CD1c-positive myeloid dendritic cell (primary cell): Measurements from ENCODE around the gene USF1.
"Not testable (repeated sequence)": the region's sequence is repeated elsewhere in the genome, so short reads cannot be mapped to it uniquely, and the experiment has no call there.

Source experiments
- DNase-seq: peaks from one replicate; pipeline ENCODE4 v3.0.0-alpha.2; 2016; ENCODE audit errors: extremely low spot score

Gene USF1

DNA sequence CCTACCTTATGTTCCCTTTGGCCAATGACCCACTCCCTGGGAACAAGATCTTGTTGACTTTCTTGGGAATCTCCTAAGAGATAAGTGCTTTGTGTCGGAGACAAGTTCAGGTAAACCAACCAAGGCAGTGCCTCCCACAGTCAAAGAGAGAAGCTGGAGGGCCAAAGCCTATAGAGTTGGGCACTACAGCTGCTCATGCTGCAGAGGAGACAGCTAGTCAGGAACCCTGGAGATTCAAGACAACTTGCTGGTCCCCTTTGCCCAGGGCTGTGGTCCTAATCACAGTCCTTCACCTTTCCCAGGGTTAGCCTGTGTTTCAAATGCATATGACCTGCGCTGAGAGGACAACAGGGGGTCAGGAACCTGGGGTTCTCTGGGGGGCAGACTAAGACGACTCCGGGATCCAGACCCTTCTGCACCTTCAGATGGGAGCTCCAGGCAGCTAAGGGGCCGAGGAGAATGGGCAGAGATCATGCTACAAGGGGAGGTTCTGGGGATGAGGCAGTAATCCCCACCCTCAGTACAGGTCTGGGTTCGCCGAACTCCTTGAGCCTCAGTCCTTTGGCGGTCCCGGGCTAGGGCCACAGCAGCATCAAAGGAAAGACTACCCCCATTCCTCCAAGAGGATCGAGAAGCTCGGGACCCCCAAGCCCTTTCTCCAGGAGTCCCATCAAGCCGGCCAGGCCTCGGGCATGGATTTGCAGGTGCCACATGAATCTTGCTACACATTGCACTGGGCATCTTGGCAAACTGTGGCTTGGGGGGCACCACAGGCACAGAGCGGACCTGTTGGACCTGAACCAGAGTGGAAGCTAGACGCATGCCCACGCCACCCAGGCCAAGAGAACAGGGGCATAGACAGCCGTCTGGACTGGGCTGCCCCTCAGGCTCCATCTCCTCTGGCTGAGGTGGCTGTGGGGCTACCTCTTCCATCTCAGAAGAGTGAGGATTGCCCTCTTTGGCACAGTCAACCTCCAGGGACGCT is 2.0 kb upstream of the USF1 start:
- no peak for DNase-seq

DNA sequence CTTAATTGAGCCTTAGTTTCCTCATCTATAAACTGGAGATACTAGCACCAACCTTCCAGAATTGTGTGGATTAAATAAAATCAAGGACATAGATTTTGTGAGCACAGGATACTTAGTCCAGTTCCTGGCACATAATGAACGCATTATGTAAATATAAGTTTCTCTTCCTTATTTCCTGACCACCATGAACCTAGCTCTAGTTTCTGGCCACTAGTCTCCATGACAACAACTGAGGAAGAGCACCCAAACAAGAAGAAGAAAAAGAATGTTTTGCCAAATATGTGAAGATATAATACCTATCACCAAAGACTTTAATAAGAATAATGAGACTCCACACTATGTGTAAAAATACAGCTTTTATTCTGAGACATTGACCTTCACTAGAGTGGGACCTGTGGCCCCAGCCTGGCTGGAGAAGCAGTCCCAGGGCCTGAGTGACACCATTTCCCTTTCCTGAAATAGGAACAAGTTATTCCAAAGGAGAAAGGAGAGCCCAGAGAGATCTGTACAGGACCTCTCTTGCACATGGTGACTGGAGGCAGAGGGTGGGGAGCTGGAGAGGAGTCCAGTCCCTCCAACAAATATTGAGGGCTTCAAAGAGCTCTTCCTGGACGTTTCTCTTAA is 940 bp upstream of the USF1 start:
- DNase-seq: peak; percentile 89

DNA sequence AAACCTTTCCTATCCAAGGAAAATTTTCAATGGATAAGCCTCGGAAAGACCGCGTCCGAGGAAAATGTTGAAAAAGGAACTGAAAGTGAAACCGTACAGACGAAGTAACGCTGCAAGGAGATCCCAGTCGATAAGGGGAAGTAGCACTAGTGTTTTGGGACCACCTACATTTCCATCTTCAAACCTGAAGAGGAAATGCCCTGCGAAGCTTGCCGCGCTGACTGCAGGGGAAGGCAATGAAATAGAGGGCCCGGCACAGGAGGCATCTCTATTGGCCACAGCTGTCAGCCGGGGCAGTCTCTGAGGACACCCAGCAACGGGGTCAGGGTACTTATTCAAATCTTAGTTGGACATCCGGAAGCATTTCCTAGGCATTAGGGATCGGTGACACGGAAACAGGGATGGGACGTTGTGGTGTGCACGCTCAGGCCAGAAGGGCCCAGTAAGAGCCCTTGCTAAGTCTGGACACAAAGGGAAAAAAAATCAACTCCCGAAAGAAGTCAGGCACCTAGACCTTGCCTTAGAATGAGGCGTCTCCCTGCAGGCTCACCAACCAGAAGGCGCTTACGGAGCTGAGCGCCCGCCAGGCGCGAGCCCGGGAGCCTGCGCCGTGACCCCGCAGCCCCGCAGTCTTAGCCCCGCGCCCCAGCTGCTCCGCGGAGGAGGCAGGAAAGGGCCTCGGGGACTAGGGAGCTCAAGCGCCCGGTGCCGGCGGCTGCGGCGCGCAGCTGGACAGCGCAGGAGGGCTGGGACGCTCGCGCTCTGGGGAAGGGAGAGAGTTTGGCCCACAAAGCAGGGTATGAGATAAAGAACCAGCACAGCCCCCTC is 655 bp downstream of the USF1 start:
- peak; percentile 93 for DNase-seq

DNA sequence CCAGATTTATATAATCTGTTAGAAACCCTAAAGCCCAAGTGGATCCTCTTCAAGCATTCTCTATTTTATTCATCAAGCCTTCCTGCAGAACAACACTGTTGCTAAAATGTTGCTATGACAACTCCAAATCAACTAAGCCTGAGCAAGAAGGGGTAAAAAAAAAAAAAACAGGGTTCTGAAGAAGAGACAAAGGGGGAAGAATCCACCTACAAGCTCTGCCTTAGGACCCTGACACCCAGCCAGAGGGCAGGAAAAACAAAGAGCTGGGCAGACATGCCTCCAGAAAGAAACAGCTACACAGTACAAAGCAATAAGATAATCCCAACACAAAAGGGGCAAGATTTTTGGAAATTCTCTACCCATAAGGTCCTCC is 1.3 kb downstream of the USF1 start:
- DNase-seq: no peak

DNA sequence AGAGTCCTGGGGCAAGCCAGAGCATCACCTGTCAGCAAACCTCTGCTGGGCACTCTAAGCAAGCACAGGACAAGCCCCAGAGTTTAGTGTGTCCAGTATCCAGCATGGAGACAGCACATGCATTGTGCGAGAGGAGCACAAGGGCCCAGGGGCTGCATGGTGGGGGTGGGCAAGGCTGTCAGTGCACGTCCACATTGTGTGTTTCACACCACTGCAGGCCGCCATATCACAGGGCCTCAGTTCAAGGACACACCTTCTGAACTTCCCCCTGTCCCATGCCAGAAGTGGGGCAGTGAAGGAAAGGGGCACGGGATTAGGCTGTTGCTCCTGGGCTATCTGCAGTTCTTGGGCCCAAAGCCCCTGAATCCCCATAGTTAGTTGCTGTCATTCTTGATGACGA is 6.2 kb downstream of the USF1 start:
- DNase-seq: no peak

DNA sequence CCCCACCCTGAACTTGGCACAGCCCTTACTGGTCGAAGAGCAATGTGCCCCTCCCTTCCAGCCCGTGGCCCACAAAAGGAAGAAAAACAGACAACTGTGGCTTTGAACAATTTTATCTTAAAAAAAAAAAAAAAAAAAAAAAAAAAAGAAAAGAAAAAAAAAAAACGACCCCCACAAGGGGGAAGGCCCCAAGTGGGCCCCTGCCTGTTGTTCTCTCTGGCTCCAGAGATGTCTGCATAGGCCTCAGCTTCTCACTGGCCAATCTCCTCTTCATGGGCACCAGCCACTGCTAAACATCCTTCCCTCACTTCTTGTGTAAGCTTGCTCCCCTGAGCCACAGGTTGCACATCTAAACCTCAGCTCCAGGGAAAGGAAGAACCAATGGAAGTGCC is 6.6 kb downstream of the USF1 start:
- DNase-seq: no peak

DNA sequence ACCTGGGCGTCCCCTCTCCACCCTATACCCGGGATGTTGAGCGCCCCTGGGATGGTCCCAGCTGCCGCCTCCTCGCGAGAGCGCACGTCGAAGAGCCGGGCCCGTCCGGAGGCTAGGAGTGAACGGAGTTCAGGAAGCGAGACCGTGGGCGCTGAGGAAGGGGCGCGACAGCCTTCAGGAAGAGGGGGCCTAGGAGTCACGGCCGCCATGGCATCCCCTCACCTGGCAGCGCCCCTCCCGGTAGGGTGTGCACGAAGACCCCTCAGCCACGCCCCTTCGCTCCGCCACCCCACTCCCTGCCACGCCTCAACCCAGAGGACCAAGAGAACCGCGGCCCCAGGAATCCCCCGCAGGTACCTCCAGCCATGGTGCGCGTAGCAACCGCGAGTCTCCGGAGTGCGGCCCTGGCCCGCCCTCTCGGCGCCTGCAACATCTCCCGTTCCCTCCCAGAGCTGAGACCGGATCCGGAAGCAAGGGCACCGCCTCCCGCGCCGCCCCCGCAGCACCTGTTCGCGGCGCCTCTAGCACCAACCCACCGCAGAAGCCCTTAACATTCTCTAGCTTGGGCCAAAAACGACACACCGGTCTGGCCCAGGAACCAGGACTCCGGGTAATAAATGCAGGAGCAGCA is 7.1 kb downstream of the USF1 start, which contains the start of gene TSTD1:
Gene TSTD1, minus strand, starts transcription at position 442 of the 631 bp plus-strand sequence. Its CDS starts 75 bp downstream, at position 367.
- DNase-seq: peak; percentile 76

DNA sequence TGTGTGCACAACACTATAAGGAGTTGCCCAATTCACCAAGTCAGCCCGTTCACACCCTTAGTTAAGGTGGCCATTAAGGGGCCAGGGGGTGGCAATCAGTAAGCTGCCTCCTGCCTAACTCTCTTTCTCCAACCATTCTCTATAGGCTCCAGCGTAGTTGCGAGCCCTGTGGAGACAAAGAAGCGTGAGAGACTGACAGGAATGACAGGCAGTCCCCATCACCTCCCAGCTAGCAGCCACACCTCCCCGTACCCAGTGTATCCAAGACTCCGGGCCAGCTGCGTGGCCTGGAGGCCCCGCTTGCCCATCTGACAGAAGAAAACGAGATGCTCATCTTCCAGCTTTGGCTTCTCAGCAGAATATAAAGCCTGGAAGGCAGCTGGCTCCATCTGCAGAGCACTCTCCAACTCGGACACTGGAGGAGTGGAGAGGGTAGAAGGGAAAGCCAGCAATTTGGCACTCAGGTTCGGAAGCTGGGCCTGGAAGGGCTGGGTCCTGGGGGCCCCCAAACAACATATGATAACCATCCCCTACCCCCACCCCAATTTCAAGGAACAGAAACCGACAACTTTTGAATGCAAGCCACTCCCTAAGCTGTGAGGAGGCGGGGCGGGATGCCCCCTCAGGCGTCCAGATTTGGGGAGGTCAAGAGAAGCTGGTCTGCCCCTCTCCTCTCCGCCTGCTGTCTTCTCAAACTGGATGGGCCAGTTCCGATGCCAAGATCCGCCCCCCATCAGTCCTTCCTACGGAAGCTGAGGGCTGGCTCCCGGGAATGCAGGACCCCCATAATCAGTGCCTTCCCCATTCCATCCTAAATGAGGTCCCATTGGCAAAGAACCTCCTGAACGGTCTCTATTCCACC is 7.9 kb downstream of the USF1 start:
- DNase-seq: no peak

DNA sequence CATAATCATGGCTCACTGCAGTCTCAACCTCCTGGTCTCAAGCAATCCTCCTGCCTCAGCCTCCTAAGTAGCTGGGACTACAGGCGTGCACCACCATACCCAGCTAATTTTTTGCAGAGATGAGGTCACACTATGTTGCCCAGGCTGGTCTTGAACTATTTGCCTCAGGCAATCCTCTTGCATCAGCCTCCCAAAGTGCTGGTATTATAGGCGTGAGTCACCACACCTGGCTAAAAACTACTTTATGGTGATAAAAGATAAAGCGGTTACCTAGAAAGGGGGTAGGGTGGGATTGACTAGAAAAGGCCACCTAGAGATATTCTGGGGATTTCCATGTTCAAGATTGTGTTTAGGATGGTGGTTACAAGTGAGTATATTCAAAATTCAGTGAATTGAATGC is 12.0 kb downstream of the USF1 start:
- DNase-seq: no peak

DNA sequence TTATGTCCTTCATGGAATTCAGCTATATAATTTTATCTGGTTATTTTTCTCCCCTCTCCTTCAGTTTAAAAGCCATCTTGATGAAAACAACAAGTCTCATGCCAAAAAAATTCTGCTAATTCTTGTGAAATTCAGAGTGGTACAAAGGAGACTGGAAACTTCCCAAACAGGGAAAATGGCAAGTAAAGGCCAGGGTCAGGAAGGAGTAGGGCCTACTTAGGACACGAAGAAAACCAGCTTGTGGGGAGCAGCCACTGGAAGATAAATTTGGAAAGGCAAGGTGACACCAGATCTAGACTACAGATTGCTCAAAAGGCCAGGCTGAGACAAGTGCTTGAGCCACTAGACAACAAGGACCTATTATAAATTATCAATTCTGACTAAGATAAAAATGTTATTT is 13.4 kb downstream of the USF1 start:
- DNase-seq: no peak

DNA sequence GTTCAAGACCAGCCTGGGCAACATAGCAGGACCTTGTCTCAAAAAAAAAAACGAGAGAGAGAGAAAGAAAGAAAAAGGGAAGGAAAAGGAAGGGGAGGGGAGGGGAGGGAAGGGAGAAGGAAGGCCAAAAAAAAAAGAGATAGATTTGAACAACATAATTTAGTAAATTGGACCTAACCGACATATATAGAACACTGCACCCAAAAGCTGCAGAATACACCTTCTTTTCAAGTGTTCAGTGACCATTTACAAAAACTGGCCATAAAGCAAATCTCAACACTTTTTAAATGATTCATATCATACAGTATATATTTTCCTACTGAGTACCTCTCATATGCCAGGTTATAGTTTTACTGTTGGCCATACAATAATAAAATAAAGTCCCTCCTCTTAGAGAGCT is 13.9 kb downstream of the USF1 start:
- no peak for DNase-seq

DNA sequence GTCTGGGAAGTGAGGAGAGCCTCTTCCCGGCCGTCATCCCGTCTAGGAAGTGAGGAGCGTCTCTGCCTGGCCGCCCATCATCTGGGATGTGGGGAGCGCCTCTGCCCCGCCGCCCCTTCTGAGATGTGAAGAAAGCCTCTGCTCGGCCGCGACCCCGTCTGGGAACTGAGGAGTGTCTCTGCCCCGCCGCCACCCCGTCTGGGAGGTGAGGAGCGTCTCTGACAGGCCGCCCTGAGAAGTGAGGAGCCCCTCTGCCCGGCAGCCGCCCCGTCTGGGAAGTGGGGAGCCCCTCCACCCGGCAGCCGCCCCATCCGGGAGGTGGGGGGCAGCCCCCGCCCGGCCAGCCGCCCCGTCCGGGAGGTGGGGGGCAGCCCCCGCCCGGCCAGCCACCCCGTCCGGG is 16.3 kb downstream of the USF1 start:
- DNase-seq: not testable (repeated sequence)

DNA sequence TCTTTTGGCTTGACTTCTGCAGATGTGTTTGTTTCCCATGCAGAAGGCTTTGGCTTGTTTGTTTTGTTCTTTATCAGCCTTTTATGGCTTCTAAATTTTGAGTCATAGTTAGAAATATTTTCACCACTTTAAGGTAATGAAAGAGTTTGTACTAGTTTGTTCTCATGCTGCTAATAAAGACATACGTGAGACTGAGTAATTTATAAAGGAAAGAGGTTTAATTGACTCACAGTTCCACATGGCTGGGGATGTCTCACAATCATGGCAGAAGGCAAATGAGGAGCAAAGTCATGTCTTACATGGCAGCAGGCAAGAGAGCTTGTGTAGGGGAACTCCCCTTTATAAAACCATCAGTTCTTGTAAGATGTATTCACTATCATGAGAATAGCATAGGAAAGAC is 18.8 kb downstream of the USF1 start:
- not testable (repeated sequence) for DNase-seq

DNA sequence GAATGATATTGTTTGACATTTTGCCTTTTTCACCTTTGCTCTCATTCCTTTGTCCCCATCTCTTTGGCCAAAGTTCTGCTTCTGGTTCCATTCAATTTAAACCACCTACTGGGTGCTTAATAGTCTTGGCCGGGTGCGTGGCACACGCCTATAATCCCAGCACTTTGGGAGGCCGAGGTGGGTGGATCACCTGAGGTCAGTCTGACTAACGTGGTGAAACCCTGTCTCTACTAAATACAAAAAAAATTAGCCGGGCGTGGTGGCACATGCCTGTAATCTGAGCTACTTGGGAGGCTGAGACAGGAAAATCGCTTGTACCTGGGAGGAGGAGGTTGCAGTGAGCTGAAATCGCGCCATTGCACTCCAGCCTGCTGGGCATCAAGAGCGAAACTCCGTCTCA is 23.3 kb downstream of the USF1 start:
- not testable (repeated sequence) for DNase-seq

DNA sequence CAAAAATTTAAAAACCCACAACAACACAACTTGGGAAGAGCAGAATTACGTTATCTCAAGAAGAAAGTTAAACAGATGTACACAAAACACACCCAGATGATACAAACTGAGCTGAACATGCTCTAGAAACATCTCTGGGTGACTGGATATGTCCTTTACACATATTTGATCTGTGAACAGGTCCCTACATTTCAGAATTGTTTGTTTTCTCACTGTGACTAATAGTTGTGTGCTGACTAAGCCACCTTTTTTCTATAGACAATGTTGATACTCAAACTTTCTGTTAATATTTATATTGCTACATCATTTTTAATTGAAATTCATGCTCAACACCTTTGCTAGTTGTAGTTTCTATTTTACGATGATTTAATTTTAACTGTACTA is 23.8 kb downstream of the USF1 start:
- DNase-seq: no peak

DNA sequence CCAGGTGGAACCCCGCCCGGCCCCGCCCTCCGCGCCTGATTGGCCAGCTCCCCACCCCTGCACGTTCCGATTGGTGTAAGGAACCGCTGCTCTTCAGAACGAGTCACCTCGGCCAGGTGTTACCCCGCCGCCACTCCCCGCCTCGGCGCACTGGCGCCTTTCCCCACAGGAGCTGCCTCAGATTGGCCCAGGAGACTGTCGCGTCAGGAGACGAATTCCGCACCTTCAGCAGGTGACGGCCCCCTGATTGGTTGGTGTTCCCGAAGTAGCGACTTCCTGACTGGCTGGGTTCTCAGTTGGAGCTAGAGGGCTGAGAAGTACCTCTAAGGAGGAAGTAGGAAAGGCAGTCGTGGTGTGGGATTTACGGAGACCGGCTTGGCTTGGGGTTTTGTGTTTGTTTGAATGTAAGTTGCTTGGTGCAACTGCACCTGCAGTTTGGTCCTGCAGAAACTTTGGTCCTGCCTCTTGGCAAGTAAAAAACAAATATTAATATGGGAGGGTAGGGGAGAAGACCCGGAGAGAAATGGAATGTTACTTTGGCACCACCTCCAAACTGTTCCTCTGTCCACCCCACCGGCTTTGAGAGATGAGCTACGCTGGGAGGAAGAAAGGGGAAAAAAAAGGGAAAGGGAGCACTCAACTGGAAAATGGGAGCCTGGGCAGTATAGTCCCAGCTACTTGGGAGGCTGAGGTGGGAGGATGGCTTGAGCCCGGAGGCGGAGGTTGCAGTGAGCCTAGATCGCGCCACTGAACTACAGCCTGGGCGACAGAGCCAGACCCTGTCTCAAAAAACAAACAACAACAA is 24.4 kb downstream of the USF1 start:
- DNase-seq: peak; percentile 79

DNA sequence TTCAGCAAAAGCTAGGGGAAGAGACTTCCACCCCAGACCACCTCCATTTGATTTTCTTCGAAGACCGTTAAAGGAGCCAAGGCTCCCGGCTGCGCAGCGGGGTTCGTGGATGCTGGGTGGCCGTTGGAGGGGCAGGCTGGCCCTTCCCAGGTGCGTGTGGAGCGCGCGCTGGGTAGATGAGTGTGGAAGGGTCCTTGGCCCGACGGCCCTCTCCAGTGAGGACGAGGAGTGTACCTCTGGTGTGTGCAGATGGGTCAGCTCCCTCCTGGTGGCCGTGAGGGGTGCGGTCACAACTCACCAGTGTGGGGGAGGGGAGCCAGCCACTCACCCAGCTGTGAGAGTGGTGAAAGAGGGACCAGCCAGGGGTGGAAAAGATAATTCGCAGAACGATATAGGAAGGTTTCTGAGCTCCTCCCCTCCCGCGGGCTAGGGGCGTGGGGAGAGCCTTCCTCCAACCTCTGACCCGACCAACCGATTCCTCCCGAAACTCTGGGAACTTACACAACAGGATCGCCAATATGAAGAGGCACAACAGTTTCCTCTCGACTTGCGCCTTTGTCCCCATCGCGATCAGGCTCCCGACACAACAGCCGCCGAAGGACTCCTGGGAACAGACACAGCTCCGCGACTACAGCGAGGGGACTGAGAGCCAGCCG is 25.1 kb downstream of the USF1 start, which contains the start of gene F11R:
Gene F11R, minus strand, starts transcription at position 644 of the 656 bp plus-strand sequence. Its CDS starts 79 bp downstream, at position 565.
- peak; percentile 64 for DNase-seq

DNA sequence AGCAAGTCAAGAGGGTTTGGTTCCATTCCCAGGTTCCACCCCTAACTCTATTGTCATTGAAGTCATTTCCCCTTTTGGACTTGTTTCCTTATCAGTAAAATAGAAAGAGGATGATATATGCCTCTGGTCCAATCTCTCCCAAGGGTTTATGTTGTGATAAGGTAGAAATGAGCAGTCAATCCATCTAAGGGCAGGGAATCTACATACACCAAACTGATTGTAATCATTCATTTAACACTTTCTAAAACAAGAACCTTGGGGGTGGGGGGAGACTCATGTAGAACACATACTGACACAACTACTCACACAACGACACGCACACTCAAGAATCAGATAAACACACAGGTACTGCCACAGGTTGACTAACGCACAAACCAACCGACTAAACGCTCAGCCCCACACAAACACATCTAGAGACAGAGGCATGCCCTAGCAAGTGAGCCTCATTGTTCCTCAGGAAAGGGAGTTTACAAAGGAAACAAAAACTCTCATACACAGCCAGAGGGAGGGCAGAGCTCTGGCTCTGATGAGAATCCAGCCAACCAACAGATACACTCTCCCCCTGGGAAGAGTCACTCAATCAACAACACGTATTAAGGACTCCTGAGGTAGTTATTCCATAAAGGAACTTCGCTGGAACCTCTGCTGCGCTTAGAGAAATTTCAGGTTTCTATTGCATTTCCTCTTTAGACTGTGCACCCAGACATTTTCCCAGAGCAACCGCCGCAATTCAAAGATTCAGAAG is 25.9 kb downstream of the USF1 start:
- peak; percentile 49 for DNase-seq
